ENCODE results near the gene RGS7BP. TPM values are rescaled to one million over a fixed set of nuclear protein-coding genes. Genes with fewer than 3 reads are reported as not detected.

RGS7BP gene
- polyA plus RNA-seq, 1 experiment: 0.63 TPM

DNA sequence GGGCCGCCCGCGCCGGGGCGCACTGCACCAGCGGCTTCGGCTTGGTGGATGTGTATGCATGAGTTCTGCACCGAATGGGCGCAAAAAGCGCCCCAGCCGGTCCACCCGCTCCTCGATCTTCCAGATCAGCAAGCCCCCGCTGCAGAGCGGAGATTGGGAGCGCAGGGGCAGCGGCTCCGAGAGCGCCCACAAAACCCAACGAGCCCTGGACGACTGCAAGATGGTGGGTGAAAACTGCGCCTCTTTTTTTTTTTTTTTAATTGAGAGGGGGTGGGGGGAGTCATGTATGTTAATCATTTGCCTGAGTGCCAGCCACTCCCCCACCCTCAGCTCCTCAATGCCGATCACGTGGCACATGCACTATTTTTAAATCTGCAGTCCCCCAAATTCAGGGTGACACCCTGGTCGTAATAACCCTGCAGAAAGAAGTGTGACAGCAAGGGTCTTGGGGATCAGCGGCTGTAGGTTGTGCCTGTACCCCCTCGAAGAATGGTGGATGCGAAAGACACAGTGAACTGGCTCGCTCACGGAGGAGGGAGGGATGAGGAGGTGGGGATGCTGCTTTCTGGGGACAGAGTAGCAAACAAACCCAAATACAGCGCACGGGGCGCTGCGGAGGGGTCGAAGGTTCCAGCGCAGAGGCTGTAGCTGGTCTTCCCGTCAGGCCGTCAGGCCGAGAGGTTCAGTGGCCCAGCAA is 900 bp downstream of the RGS7BP start:
- TF ChIP-seq, protein P1, sequence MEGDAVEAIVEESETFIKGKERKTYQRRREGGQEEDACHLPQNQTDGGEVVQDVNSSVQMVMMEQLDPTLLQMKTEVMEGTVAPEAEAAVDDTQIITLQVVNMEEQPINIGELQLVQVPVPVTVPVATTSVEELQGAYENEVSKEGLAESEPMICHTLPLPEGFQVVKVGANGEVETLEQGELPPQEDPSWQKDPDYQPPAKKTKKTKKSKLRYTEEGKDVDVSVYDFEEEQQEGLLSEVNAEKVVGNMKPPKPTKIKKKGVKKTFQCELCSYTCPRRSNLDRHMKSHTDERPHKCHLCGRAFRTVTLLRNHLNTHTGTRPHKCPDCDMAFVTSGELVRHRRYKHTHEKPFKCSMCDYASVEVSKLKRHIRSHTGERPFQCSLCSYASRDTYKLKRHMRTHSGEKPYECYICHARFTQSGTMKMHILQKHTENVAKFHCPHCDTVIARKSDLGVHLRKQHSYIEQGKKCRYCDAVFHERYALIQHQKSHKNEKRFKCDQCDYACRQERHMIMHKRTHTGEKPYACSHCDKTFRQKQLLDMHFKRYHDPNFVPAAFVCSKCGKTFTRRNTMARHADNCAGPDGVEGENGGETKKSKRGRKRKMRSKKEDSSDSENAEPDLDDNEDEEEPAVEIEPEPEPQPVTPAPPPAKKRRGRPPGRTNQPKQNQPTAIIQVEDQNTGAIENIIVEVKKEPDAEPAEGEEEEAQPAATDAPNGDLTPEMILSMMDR (IDR thresholded peaks at IDR 0.05; ENCODE audit: insufficient read depth, low read depth, low read length): peak; percentile 4; the same call in 1 of the 2 replicates
- CTCF ChIA-PET: interaction anchor here (0.8 to 1.4 kb wide), 2 partner anchors 9 to 277 kb away, joined by 3 to 4 read pairs; no protein-coding TSS in a partner anchor
- peaks cover 21% of the 10 kb centered on the region for H3K27me3 ChIP-seq (ENCODE audit: control insufficient read depth, insufficient read depth, low read length)
- DNase-seq (ENCODE audit: low read depth): no peak
- peak overlapping the region; percentile 46 for H3K4me3 ChIP-seq (ENCODE audit: low read depth, low read length)
- POLR2A ChIA-PET: no interaction called here
- H3K36me3 ChIP-seq (ENCODE audit: control insufficient read depth, insufficient read depth, low read length): no peaks in the 10 kb centered on the region

DNA sequence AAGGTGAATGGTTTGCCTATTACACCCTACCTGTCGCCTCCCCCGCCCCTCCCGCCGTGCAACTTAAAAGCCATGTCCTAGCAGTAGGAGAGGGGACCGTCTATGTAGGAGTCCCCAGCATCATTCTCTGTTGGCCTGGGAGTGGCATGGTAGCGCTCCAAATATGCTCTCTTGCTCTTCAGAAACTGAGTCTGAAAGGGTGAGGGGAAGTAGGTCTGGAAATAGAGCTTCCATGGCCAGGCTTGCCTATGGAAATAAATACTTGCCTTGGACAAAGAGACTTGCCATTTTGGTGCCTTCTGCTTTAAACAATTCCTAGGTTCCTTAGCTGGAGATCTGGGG is 1.4 kb downstream of the RGS7BP start:
- H3K4me3 ChIP-seq (ENCODE audit: low read depth, low read length): no peak overlapping the region
- H3K27me3 ChIP-seq (ENCODE audit: control insufficient read depth, insufficient read depth, low read length): peaks cover 21% of the 10 kb centered on the region
- CTCF ChIA-PET: interaction anchor here (1.4 to 1.5 kb wide), 2 partner anchors 10 to 278 kb away, joined by 3 to 4 read pairs; no protein-coding TSS in a partner anchor
- POLR2A ChIA-PET: no interaction called here
- H3K36me3 ChIP-seq (ENCODE audit: control insufficient read depth, insufficient read depth, low read length): no peaks in the 10 kb centered on the region
- no peak for DNase-seq (ENCODE audit: low read depth)
- TF ChIP-seq, protein P1 (IDR thresholded peaks at IDR 0.05; ENCODE audit: insufficient read depth, low read depth, low read length): no peak

DNA sequence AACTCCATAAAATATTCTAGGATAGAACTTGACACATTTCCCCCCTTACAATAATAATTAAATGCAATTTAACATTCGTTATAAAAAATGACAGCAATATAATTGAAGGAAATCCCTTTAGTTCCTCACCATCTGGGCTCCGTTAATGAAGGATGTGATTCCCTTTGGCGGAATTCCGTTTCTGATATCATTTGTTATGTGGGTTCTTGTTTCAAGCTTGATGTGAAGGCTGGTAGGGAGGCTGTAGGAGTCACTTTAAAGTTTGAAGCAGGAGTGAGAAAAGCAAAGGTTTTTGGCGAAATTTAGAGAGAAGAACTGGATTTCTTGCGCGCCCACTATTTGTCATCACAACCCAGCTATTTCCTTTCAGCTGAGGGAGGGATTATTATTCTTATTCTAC is 4.0 kb downstream of the RGS7BP start:
- POLR2A ChIA-PET: no interaction called here
- DNase-seq (ENCODE audit: low read depth): no peak
- H3K27me3 ChIP-seq (ENCODE audit: control insufficient read depth, insufficient read depth, low read length): peaks cover 21% of the 10 kb centered on the region

DNA sequence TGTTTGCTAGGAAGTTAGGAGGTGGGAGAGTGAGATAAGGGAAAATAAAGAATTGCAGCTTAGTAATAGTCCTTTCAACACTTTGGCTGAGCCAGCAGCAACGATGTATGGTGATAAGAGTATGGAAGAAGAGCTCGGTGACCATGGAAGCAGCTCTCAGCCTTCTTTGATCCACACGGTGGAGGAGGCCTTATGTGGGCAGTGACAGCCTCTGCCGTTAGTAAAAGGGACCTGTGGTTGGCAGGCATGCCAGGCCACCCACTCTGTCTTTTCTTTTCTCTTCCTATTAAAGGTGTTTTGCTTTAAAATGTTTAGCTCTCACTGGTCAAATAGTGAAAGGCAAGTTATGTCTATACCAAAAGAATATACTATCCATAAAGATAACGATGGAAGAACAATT is 7.7 kb downstream of the RGS7BP start:
- no peaks in the 10 kb centered on the region for H3K36me3 ChIP-seq (ENCODE audit: control insufficient read depth, insufficient read depth, low read length)
- CTCF ChIA-PET: no interaction called here
- H3K4me3 ChIP-seq (ENCODE audit: low read depth, low read length): no peak overlapping the region
- POLR2A ChIA-PET: no interaction called here
- TF ChIP-seq, protein P1 (IDR thresholded peaks at IDR 0.05; ENCODE audit: insufficient read depth, low read depth, low read length): no peak
- peaks cover 3% of the 10 kb centered on the region for H3K27me3 ChIP-seq (ENCODE audit: control insufficient read depth, insufficient read depth, low read length)
- no peak for DNase-seq (ENCODE audit: low read depth)

More for the DNA sequence above, 4.0 kb downstream of the RGS7BP start:
- CTCF ChIA-PET: no interaction called here
- TF ChIP-seq, protein P1 (IDR thresholded peaks at IDR 0.05; ENCODE audit: insufficient read depth, low read depth, low read length): no peak
- Histone ChIP-seq H3K36me3 (ENCODE audit: control insufficient read depth, insufficient read depth, low read length) (no peaks in the 10 kb centered on the region), H3K4me3 (ENCODE audit: low read depth, low read length) (no peak overlapping the region)

DNA sequence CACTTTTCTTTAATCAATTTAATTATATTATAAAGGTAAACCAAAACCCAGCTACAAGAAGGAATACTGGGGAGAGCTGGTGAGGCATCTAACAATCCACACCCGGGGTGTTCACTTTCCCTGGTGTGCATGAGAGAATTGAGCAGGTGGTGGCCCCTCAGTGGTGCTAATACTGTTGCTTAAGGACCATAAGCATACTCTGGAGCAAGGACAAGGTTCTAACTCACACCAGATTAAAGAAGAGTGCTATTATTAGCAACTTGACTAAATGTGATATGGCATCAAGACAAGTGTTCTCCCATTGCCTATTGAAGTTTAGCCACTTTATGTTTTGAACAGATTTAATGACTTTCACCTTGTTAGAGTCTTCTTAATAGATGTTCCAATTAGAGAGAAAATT is 8.8 kb downstream of the RGS7BP start:
- Histone ChIP-seq H3K36me3 (ENCODE audit: control insufficient read depth, insufficient read depth, low read length) (no peaks in the 10 kb centered on the region), H3K27me3 (ENCODE audit: control insufficient read depth, insufficient read depth, low read length) (no peaks in the 10 kb centered on the region; the same call in 1 of the 2 replicates), H3K4me3 (ENCODE audit: low read depth, low read length) (no peak overlapping the region)
- no peak for DNase-seq (ENCODE audit: low read depth)
- TF ChIP-seq, protein P1 (IDR thresholded peaks at IDR 0.05; ENCODE audit: insufficient read depth, low read depth, low read length): no peak
- ChIA-PET POLR2A (no interaction called here), CTCF (interaction anchor here (0.7 to 1.8 kb wide), 2 partner anchors 9 to 84 kb away, joined by 3 to 4 read pairs; partner anchors contain the start of gene RGS7BP)

Data from BJ (cell line).